HepG2 (cell line): Measurements from ENCODE around the gene ACAP3. TPM values are rescaled to one million over a fixed set of nuclear protein-coding genes. Genes with fewer than 3 reads are reported as not detected.

Experiments
- ATAC-seq: fragments of 200-7000 bp; cut with Tn5 transposase; 3 replicates; pipeline ENCODE4 v1.9.1; 2020; ENCODE audit warnings: mild to moderate bottlenecking, moderate library complexity
- BruUV-seq: library from RNA; stranded (reverse); fragments of 400-500 nt; replicated peaks from 2 replicates; lab custom pipeline; 2021; lab: Mats Ljungman, UMichigan
- CTCF ChIA-PET: fragments of 300-600 bp; formaldehyde crosslinking; extraction: SDS; loops from one replicate; lab custom pipeline; 2021; ENCODE audit warnings: low total read pairs, inconsistent platforms, low intra/inter-chr PET ratio; lab: Yijun Ruan, JAX
- POLR2A ChIA-PET: fragments of 350-600 bp; sonication (Branson Sonifier 250); formaldehyde crosslinking; loops from one replicate; lab custom pipeline; 2020; ENCODE audit warnings: antibody characterized with exemption, inconsistent platforms; lab: Yijun Ruan, JAX
- DNase-seq: peaks from one replicate; pipeline ENCODE4 v3.0.0-alpha.2; 2015; ENCODE audit warnings: low spot score
- FAIRE-seq: peaks from 3 replicates; lab custom pipeline; 2011; peaks lifted over from hg19 to GRCh38; lab: Jason Lieb, UNC
- H2AFZ ChIP-seq: one replicate; pipeline ENCODE4 v1.6.1; 2011; ENCODE audit warnings: low read length, inconsistent platforms
- H3K27ac ChIP-seq: fragments of 300-600 bp; 3 replicates; pipeline ENCODE4 v1.8.0; 2011; ENCODE audit warnings: mixed run types, mild to moderate bottlenecking, mixed read lengths, low read length, inconsistent platforms; ENCODE audit not compliant: insufficient read depth; ENCODE audit errors: extremely low read length
- H3K27me3 ChIP-seq, 2 experiments: fragments of 200-600 bp in 1 of 2; 2 replicates in 1 of 2; 3 replicates in 1 of 2; pipeline versions ENCODE4 v1.6.0 to v1.8.0; 2011; ENCODE audit warnings: low read length in 2 of 2, mild to moderate bottlenecking in 2 of 2, moderate library complexity in 2 of 2, inconsistent platforms in 1 of 2; ENCODE audit not compliant: insufficient read depth in 2 of 2, control insufficient read depth in 1 of 2
- H3K36me3 ChIP-seq, 2 experiments: fragments of 200-600 bp in 1 of 2; replicated peaks in 1 of 2; 2 replicates in 1 of 2; 3 replicates in 1 of 2; pipeline versions ENCODE4 v1.5.1 to v1.8.0; 2011; ENCODE audit warnings: low read length in 2 of 2, inconsistent platforms in 1 of 2; ENCODE audit not compliant: insufficient read depth in 2 of 2, control insufficient read depth in 1 of 2
- H3K4me1 ChIP-seq: 2 replicates; pipeline ENCODE4 v1.5.1; 2012; ENCODE audit warnings: low read length, inconsistent platforms; ENCODE audit not compliant: insufficient read depth
- H3K4me2 ChIP-seq: 2 replicates; pipeline ENCODE4 v1.6.0; 2011; ENCODE audit warnings: low read depth, low read length, inconsistent platforms
- H3K4me3 ChIP-seq, 3 experiments: fragments of 200-600 bp in 1 of 3; sonication (generic), shearing (Covaris generic) in 1 of 3; replicated peaks in 1 of 3; 2 replicates each; pipeline ENCODE4 v1.5.1; 2011 to 2016; ENCODE audit warnings: low read length in 3 of 3, inconsistent platforms in 2 of 3, low read depth in 2 of 3, mild to moderate bottlenecking in 2 of 3, control low read depth in 1 of 3, mixed read lengths in 1 of 3; ENCODE audit not compliant: insufficient read depth in 1 of 3
- H3K79me2 ChIP-seq: one replicate; pipeline ENCODE4 v1.6.1; 2011; ENCODE audit warnings: low read length, inconsistent platforms; ENCODE audit not compliant: insufficient read depth
- H3K9ac ChIP-seq: 2 replicates; pipeline ENCODE4 v1.6.0; 2011; ENCODE audit warnings: mild to moderate bottlenecking, low read depth, low read length, inconsistent platforms; ENCODE audit not compliant: insufficient read depth
- H3K9me3 ChIP-seq: 2 replicates; pipeline ENCODE4 v1.5.1; 2012; ENCODE audit warnings: mild to moderate bottlenecking, low read length
- H4K20me1 ChIP-seq: 2 replicates; pipeline ENCODE4 v1.6.0; 2011; ENCODE audit warnings: inconsistent platforms, mild to moderate bottlenecking, low read length, moderate library complexity; ENCODE audit not compliant: insufficient read depth
- CHD2 ChIP-seq: IDR thresholded peaks from 2 replicates; pipeline ENCODE4 v1.6.1; 2011; ENCODE audit warnings: low read depth, low read length, improper control_type of control experiment
- ELF1 ChIP-seq: sonication (generic); formaldehyde crosslinking; IDR thresholded peaks from 2 replicates; pipeline ENCODE4 v1.4.0; 2020; ENCODE audit warnings: missing genetic modification reagents
- KAT7 ChIP-seq: IDR thresholded peaks from 2 replicates; pipeline ENCODE4 v1.6.1; 2018; ENCODE audit warnings: borderline replicate concordance, missing compliant biosample characterization
- KDM1A ChIP-seq: IDR thresholded peaks from 2 replicates; pipeline ENCODE4 v1.6.1; 2016; ENCODE audit warnings: missing compliant biosample characterization
- KDM4B ChIP-seq: sonication (generic); formaldehyde crosslinking; IDR thresholded peaks from 2 replicates; pipeline ENCODE4 v1.4.0; 2020; ENCODE audit warnings: missing genetic modification reagents
- KIAA2018 ChIP-seq: sonication (generic); formaldehyde crosslinking; IDR thresholded peaks from 2 replicates; pipeline ENCODE4 v1.5.0; 2020; ENCODE audit warnings: mild to moderate bottlenecking, missing genetic modification reagents, borderline replicate concordance
- NFYB ChIP-seq: sonication (generic); formaldehyde crosslinking; IDR thresholded peaks from 2 replicates; pipeline ENCODE4 v1.4.0; 2020; ENCODE audit warnings: missing genetic modification reagents
- SKI ChIP-seq: fragments of 450-650 bp; IDR thresholded peaks from one replicate; pipeline ENCODE4 v1.6.1; 2018; ENCODE audit warnings: mild to moderate bottlenecking; ENCODE audit not compliant: partially characterized antibody
- THAP8 ChIP-seq: sonication (generic); formaldehyde crosslinking; IDR thresholded peaks from 2 replicates; pipeline ENCODE4 v1.5.1; 2020; ENCODE audit warnings: missing genetic modification reagents, mild to moderate bottlenecking, borderline replicate concordance
- ZNF512 ChIP-seq: sonication (generic); formaldehyde crosslinking; IDR thresholded peaks from 2 replicates; pipeline ENCODE4 v1.4.0; 2020; ENCODE audit warnings: mild to moderate bottlenecking, missing genetic modification reagents
- ZNF572 ChIP-seq: sonication (generic); formaldehyde crosslinking; IDR thresholded peaks from 2 replicates; pipeline ENCODE4 v1.5.1; 2020; ENCODE audit warnings: mild to moderate bottlenecking, missing genetic modification reagents
- ZNF883 ChIP-seq: sonication (generic); formaldehyde crosslinking; IDR thresholded peaks from 2 replicates; pipeline ENCODE4 v1.5.1; 2020; ENCODE audit warnings: mild to moderate bottlenecking, missing genetic modification reagents; ENCODE audit errors: not compliant biosample characterization
- WGBS: methylation state at CpG from one replicate; pipeline ENCODE4 v1.1.6; 2017; ENCODE audit warnings: low lambda C conversion rate; 5-methylcytosine and 5-hydroxymethylcytosine counted together
- in situ Hi-C: cut with HindIII; loops from 2 replicates; pipeline ENCODE4 v1.10.0; 2017; ENCODE audit warnings: low pct_unique_long_range_greater_than_20kb; ENCODE audit not compliant: extremely low pct_ligation_motif_present
- intact Hi-C: fragments of 100-400 bp; cut with micrococcal nuclease; formaldehyde crosslinking; loops from one replicate; pipeline ENCODE4 v1.10.0; 2022; ENCODE audit not compliant: unreplicated experiment
- polyA plus RNA-seq, 8 experiments: library from polyadenylated mRNA; depleted of rRNA in 3 of 8; stranded (reverse) in 7 of 8; unstranded in 1 of 8; fragments of >200 nt; fragmentation: Illumina TruSeq in 4 of 8; extraction: Trizol in 4 of 8; gene quantifications; 2 replicates each; pipeline versions ENCODE4 v1.2.1 to v1.2.3, GENCODE V29; 2011 to 2016; ENCODE audit warnings: low read depth in 4 of 8, missing spikeins in 1 of 8, mixed read lengths in 1 of 8; ENCODE audit not compliant: insufficient read depth in 1 of 8
- total RNA-seq, 5 experiments: library from RNA; depleted of rRNA; stranded (reverse); fragments of >200 nt; fragmentation: Illumina TruSeq; extraction: Trizol; gene quantifications; 2 replicates each; pipeline ENCODE4 v1.2.3, GENCODE V29; 2016; ENCODE audit warnings: low read depth in 1 of 5

ACAP3 gene
- total and polyA plus RNA-seq, 2 of the 13 experiments (the other 11 are each of a cell fraction or from before 2014, with no cell fraction given): 29.4 to 50.8 TPM

- intact Hi-C loops: loop anchor here (5.0 kb wide), 1 partner anchor 132 kb away; no protein-coding TSS in a partner anchor
- Histone ChIP-seq H3K79me2 (no peaks in the 10 kb centered on the region), H3K4me3 (no peak overlapping the region), H3K9me3 (no peaks in the 10 kb centered on the region), H2AFZ (no peak overlapping the region), H3K4me1 (no peaks in the 10 kb centered on the region), H3K4me2 (no peak overlapping the region), H4K20me1 (no peaks in the 10 kb centered on the region), H3K27ac (no peak overlapping the region), H3K36me3 (peaks cover 12 to 26% of the 10 kb centered on the region in 2 experiments; a peak in 4 of 5 replicates), H3K27me3 (no peaks in the 10 kb centered on the region), H3K9ac (no peak overlapping the region)
- in situ Hi-C loops: no loop called here
- 98% methylated on average over 21 of the region's 21 CpGs for WGBS
- no peak for DNase-seq
- no TSS peak for BruUV-seq
- POLR2A ChIA-PET: no interaction called here
- FAIRE-seq: no peak
- no peak for ATAC-seq
- CTCF ChIA-PET: no interaction called here
- TF ChIP-seq ZNF572 (CRISPR knock-in tag) (no peak), ZNF512 (CRISPR knock-in tag) (no peak), ZNF883 (no peak), KDM4B (no peak), CHD2 (no peak), SKI (no peak), THAP8 (no peak), KDM1A (CRISPR knock-in tag) (no peak), KIAA2018 (CRISPR knock-in tag) (no peak), NFYB (CRISPR knock-in tag) (no peak), ELF1 (CRISPR knock-in tag) (no peak), KAT7 (CRISPR knock-in tag) (no peak)
Observed at GRCh38 chr1:1254667-1254998, 53.1 kb downstream of the ACAP3 start.
